ENCODE results near the gene DROSHA.

DROSHA gene

DNA sequence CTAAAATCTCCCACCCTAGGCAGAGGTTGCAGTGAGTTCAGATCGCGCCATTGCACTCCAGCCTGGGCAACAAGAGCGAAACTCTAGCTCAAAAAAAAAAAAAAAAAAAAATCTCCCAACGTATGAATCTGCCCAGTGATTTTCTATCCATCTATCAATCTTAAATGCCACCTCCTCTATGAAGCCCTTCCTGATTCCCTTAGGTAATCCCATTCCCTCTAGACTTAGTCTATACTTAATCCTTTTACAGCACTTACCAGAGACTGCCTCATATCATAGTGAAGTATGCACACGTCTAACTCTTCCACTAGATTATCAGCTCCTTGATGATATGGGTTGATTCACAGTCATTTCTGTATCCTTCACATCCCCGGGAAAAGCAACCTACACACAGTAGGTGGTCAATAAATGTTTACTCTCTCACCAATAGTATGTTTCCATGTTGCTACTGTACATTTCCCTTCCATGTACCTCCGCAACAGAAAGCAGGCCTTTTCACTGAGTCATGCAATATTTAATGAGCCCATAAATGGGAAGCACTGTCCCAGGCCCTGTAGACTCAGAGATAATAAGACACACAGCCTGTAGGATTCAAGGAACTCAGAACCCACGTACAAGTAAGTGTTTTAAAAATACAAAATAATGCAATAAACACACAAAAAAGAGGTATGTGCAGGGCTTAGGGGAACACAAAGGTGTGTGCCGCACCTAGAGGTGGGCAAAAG lies 1.2 kb downstream of the DROSHA start:
- DNase-seq (ENCODE audit: low spot score): no peak

DNA sequence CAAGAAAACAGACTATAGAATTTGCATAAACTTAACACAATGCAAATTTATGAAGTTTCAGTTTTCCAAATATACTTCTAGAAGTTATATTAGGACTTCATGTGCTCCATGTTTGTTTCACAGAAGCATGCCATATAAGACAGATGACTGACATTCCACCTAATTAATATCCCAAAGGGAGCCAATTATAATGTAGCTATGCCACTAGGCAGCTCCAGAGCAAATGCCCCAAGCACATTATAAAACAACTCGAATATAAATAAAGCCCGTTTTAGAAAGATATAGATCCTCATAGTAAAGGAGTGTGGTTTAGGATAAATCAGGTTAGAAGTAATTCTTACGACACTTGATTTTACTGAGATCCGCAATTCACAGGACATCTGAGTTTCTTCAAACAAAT lies 8.9 kb downstream of the DROSHA start:
- DNase-seq (ENCODE audit: low spot score): no peak

DNA sequence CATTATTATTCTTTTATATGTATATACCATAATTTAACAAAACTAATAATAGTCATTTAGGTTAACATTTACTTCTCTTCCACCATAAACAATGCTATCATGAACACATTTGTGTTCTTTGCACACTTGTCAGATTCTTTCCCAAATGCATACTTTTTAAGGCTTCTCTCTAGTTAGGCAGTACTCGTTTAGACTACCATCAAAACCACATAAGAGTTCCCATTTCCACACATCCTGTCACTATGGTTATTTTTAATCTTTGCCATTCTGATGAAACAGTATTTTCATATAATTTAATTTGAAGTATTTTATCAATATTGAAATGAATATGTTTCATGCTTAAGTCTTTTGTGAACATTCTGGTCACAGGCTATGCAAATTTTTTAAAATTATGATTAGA lies 15.1 kb downstream of the DROSHA start:
- no peak for DNase-seq (ENCODE audit: low spot score)

- no peak for DNase-seq (ENCODE audit: low spot score)
Observed at GRCh38 chr5:31511305-31511704, 20.6 kb downstream of the DROSHA start.

- DNase-seq (ENCODE audit: low spot score): no peak
Observed at GRCh38 chr5:31504529-31504928, 27.4 kb downstream of the DROSHA start.

- no peak for DNase-seq (ENCODE audit: low spot score)
Observed at GRCh38 chr5:31502506-31502905, 29.4 kb downstream of the DROSHA start.

DNA sequence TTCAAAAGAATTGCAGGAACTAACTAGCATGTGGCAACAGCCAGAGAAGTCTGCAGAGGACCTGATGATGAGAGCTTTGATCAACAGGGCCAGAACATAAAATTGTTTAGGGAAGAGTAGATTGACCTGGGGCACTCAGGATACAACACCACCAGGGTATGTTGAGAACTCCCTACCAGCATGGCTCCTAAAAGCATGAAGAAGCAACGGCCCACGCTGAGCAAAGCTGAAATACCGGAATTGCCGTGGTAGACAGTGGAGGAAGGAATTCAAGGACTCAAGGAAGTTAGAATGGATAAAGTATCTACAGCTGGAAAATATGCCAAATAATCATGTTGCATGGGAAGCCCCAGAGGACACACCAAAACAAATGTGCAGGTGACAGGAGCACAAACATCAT lies 31.6 kb downstream of the DROSHA start:
- DNase-seq (ENCODE audit: low spot score): no peak

DNA sequence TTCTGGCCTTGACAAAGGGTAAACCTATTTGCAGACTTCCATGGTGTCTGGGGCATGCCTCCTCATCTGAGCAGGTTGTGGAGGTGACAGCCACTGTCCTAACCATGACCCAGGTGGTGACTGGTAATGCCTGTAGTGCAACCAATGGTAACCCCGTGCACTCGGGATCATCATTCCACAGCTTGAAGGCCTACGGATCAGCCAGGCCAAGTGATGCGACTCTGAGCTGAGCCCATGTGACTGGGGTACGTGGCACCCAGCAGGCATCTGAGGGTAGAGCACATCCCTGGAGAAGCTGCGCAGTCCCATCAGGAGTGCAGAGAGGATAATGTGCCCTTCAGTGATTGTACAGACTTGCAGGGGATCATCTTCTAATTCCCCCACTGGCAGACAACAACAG lies 35.0 kb downstream of the DROSHA start:
- DNase-seq (ENCODE audit: low spot score): no peak

DNA sequence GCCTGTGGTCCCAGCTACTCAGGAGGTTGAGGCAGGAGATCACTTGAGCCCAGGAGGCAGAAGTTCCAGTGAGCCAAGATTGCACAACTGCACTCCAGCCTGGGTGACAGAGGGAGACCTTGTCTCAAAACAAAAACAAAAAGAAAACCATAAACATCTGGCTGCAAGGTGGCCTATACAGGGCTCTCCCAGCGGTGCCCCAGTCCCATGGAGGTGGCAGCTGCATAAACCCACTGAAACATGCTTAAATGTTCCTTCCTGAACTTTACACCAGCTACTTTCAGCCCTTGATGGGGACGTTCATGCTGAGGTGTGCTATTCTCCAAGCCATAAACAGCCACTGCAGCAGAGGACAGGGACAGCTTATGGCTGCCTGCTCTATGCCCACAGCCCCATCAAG lies 35.6 kb downstream of the DROSHA start:
- DNase-seq (ENCODE audit: low spot score): no peak

DNA sequence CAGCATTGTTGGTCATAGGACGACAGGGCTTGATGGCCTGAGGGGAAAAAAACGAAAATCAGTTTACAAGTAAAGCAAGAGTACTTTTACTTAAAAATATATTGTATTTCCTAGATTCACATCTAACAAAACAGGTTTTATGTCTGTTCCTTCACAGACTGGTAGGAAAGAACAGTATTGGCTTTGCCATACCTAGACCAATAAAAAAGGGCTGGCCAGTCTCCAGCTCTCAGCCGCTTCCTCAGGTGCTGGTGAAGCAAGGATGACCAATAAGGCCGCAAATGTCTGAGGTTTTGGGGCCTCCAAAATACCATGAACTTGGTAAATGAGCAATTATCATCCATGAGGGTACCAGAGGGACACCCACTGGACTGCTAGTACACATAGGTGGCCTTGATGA lies 36.6 kb downstream of the DROSHA start:
- no peak for DNase-seq (ENCODE audit: low spot score)

DNA sequence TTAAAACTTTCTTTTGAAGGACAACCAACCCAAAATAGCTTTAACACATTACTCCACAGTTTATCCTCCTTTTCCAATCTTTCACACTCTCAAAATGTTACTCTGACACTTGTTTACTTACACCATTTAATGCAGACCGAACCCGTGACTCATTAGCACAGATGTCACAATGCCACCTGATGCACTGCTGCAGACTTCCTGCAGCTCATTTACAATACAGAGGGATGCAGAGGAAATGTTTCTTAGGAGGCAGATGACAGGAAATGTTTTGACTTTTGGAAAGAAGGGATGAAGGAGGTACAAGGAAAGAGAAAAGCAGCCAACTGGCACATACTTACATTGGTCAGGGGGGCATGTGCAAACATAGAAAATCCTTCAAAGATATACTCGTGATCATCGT lies 39.0 kb downstream of the DROSHA start:
- no peak for DNase-seq (ENCODE audit: low spot score)

DNA sequence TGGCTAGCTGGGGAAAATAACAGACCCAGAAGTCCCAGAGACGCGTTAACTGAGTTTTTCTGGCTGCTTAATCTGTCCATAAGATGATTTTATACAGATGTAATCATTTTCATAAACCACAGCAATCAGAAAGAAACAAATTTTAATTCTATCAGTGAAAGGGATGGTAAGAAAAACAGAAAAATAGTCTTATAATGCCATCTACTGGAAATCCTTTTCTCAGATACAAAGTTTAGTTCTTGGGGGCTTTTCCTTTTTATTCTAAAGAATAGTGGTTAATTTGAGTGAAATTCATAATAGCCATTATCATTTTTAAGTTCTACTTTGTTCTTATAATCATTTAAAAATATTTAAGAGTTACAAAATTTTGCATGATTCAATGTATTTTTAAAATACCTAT lies 44.4 kb downstream of the DROSHA start:
- no peak for DNase-seq (ENCODE audit: low spot score)

DNA sequence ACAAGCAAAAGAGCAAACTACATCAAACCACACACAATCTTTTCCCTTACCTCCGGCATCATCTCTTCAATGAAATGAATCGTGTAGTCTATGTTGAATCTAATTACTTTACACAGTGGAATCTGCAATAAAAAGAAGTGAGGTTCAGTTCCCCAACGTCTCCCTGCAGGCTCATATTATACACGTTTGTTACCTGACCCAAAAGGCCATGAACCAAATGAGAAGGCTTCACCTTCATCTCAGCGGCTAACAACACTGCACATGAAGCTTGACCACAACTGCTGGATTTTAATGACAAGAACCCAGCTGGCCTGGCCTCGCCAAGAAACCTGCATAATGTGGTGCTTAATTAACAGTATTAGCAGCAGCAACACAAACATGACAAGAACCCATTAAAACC lies 45.5 kb downstream of the DROSHA start:
- no peak for DNase-seq (ENCODE audit: low spot score)

DNA sequence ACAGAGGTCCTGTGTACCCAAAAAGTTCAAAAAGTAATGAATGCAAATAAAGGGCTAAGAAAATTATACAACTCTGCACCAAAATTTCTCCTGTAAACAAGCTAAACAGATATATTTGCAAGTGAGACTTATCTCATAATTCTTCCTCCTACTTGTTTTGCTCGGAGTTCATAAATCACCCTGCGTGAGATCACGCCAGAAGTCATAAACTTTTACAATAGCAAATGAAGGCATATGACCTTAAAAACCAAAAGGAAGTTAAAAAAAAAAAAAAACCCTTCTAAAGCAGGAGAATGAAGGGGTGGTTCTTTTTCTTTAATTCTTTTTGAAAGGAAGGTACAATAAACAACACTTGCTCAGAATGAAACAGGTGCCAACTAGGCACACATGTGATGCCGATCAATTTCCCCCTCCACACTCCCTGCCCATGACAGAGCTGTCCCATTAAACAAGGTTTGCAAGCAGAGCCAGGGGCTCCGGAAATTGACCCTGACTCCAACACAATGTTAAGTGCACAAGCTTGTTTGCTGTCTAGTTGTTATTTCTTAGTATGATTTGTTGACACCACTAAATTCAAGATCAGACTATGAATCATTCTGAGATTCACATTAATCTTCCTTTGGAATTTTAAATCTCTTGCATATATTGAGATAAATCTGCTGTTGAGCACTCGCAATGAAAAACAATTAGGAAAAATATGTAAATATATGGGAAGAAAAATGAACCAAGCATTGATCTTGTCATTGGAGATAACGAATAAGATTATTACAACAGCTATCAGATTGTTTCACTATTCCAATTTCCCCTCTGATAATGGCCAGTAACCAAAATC lies 46.3 kb downstream of the DROSHA start:
- DNase-seq (ENCODE audit: low spot score): no peak

DNA sequence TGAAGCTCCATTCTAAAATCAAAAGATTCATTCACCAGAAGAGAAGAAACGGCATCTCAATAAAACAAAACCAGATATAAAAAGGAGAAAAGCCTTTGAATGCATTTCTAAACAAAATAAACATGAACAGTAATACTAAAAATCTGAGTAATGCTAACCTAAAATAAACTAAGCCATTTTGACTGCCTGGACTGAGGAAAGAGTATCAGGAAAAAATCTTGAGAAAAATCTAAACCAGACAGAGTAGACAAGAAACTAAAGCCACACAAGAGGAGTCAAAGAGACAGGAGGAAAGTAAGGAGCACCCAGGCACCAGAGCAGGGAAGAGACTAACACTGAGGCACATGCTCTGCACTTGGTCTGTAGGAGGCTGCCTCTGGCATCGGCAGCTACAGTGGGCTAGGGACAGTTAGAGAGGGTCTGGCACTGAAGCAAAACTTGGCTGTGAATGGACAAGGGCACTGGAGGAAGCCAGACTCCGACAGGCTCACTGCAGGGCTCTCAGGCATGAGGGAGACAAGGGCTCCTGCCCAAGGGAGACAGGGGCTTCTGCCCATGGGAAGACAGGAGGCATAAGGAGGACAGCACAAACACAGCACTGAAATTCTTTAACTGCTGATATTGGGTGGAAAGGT lies 50.2 kb downstream of the DROSHA start:
- DNase-seq (ENCODE audit: low spot score): no peak

DNA sequence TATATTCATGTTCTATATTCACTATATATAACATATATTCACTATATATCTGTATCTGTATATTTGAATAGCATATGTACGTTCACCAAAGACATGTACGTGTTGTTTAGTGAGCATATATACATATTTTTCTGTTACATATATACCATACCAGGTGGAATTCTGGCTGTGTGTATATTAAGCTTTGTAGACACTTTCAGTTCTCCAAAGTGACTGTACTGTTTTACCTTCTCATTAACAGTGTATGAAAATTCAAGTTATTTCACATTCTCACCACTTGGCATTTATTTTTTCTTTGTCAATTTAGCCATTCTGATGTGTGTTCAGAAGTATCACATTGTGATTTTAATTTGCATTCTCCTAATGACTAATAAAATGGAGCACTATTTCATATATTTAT lies 52.2 kb downstream of the DROSHA start:
- no peak for DNase-seq (ENCODE audit: low spot score)

GRCh38 chr5:31478901-31479300 lies 53.0 kb downstream of the DROSHA start:
- no peak for DNase-seq (ENCODE audit: low spot score)

- no peak for DNase-seq (ENCODE audit: low spot score)
Observed at GRCh38 chr5:31477971-31478370, 53.9 kb downstream of the DROSHA start.

GRCh38 chr5:31477516-31477915 lies 54.4 kb downstream of the DROSHA start:
- DNase-seq (ENCODE audit: low spot score): no peak

DNA sequence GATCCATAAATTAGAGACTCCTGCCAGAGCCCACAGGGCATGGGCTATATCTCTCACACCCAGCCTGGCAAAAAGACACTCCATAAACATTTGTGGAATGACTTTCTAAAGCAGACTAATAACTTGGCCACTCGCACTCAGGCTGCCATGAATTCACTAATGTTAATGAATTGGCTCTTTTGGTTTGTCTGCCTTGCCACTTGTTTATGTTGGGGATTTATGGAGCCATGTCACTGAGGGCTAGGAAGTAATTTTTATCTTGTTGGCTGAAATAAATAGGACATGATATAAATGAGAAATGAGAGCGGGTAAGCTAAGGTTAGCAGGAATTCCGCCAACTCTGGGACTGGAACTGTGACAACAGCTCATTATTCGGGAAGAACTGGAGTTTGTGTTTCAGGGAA lies 55.2 kb downstream of the DROSHA start:
- no peak for DNase-seq (ENCODE audit: low spot score)

DNA sequence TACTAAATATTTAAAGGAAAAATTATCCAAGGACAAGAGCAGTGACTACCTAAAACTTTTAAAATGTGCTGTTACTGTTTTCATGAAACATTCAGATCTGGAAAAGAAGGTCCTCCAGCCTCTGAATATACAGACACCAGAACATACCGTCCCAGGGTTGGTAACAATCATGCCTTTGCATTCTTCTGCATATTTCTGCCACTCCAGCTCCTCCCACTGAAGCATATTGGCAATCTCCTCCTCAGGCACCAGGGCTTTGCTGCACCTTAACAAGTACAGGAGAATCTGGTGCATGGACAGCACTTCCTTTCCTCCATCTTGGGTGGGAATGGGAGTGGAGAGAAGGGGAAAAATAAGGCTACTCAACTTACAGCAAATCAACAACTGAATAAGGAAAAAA lies 60.0 kb downstream of the DROSHA start:
- DNase-seq (ENCODE audit: low spot score): no peak

DNA sequence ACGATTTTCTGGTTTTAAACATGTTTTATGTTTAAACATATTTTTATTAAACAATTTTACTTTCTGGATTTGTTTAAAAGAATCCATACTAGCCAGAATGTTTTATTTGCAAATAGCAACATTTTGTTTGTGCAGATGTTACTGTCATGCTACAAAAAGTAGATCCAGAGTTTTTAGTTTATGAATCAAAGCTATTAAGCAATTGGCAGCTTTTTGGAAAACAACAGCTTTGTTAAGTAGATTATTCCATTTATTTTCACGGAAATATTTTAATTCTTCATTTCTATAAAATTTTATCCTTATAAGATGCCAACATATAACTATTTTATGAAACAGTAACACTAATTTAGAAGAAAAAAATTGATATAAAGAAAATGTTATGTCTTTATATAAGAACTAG lies 60.9 kb downstream of the DROSHA start:
- DNase-seq (ENCODE audit: low spot score): no peak

DNA sequence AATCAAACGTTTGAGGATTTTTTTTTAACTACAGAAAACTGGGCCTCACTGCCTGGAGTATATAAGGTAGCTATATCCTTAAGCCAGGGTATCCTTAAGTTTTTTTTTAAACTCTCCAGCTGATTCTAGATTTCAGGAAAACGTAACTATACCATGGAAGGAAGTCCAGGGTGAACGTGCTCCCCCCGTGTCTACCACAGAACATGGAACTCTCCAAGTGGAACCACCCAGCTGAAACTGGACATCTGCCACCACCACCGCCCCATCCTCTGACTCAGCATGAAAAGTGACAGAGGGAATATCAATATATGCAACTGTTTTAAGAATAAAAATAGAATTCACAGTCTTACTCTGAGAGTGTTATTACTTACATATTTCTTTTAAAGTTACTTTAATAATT lies 61.3 kb downstream of the DROSHA start:
- DNase-seq (ENCODE audit: low spot score): no peak

Data from CD4-positive, alpha-beta T cell treated with Interleukin-15 for 4 hours (primary cell).